ENCODE measurements around the gene NDST3.

DNA sequence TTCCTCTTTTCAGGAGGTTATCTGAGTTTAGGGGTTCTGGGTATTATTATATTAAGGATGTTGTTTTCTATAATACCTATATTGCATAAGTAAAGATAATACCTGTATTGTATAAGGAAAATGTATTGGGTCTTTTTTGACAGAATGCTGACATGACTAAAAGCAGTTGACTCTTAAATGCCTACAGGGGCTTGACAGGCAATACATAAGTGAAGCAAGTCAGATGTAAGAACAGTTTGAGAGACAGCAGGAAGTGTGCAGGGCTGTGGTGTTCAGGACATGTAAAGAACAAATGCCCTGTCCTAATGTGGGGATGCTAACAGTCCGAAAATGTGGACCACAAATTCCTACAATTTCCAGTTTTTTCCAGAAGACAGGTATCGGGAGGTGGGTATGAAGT, 30.2 kb upstream of the NDST3 start:
- TF ChIP-seq, protein P1, sequence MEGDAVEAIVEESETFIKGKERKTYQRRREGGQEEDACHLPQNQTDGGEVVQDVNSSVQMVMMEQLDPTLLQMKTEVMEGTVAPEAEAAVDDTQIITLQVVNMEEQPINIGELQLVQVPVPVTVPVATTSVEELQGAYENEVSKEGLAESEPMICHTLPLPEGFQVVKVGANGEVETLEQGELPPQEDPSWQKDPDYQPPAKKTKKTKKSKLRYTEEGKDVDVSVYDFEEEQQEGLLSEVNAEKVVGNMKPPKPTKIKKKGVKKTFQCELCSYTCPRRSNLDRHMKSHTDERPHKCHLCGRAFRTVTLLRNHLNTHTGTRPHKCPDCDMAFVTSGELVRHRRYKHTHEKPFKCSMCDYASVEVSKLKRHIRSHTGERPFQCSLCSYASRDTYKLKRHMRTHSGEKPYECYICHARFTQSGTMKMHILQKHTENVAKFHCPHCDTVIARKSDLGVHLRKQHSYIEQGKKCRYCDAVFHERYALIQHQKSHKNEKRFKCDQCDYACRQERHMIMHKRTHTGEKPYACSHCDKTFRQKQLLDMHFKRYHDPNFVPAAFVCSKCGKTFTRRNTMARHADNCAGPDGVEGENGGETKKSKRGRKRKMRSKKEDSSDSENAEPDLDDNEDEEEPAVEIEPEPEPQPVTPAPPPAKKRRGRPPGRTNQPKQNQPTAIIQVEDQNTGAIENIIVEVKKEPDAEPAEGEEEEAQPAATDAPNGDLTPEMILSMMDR (IDR thresholded peaks at IDR 0.05; ENCODE audit: borderline replicate concordance, extremely low read depth, low read length, poor library complexity, severe bottlenecking) = no peak
- no peak for TF ChIP-seq EZH2 (IDR thresholded peaks at IDR 0.05; ENCODE audit: borderline replicate concordance, low read depth, low read length, severe bottlenecking)

Measured in DND-41 (cell line).